ENCODE results near the gene TNFAIP3. TPM values are rescaled to one million over a fixed set of nuclear protein-coding genes. Genes with fewer than 3 reads are reported as not detected.

The TNFAIP3 gene
- total RNA-seq, 2 donors from 2014 or later: 9.6 to 12.5 TPM

- DNase-seq (peak; percentile 69 to 91 (median 82)), ATAC-seq (peak; percentile 95)
- intact Hi-C loops (cut with DNase I): no loop called here
- TF ChIP-seq CTCF (IDR thresholded peaks at IDR 0.05) (no peak), POLR2A (IDR thresholded peaks at IDR 0.05) (peak in 1 of 3 donors; percentile 13)
- H3K4me3 ChIP-seq: no peak overlapping the region
- H3K36me3 ChIP-seq (replicated peaks in 1 of 2; ENCODE audit: insufficient read depth in 1 of 2, low read depth in 2 of 2): peaks cover 12 to 18% of the 10 kb centered on the region in 2 donors
- H3K4me1 ChIP-seq: peaks cover 58% of the 10 kb centered on the region
- no peaks in the 10 kb centered on the region for H3K27me3 ChIP-seq
- peak overlapping the region in 3 of 4 donors; percentile 28 to 75 (median 31) for H3K27ac ChIP-seq
- 4 to 7% methylated on average over 7 of the region's 7 CpGs for WGBS, 2 donors
- no peaks in the 10 kb centered on the region for H3K9me3 ChIP-seq
Observed at GRCh38 chr6:137873273-137873762, 6.3 kb downstream of the TNFAIP3 start.

GRCh38 chr6:137874204-137875057 is 7.4 kb downstream of the TNFAIP3 start:
- TF ChIP-seq CTCF (IDR thresholded peaks at IDR 0.05): no peak
- Histone ChIP-seq H3K27ac (peak overlapping the region in 1 of 4 donors; percentile 75), H3K4me3 (no peak overlapping the region), H3K9me3 (no peaks in the 10 kb centered on the region), H3K36me3 (replicated peaks in 1 of 2; ENCODE audit: insufficient read depth in 1 of 2, low read depth in 2 of 2) (peaks cover 22 to 27% of the 10 kb centered on the region in 2 donors), H3K27me3 (no peaks in the 10 kb centered on the region), H3K4me1 (peaks cover 48% of the 10 kb centered on the region)
- ATAC-seq: no peak
- 78 to 92% methylated on average over 11 of the region's 11 CpGs for whole genome bisulfite sequencing, 2 donors
- DNase-seq: no peak
- intact Hi-C loops (cut with DNase I): no loop called here

- H3K4me3 ChIP-seq: no peak overlapping the region
- WGBS, 2 donors: 87 to 90% methylated on average over 6 of the region's 6 CpGs
- H3K9me3 ChIP-seq: no peaks in the 10 kb centered on the region
- H3K27me3 ChIP-seq: no peaks in the 10 kb centered on the region
- no peak for ATAC-seq
- H3K27ac ChIP-seq: no peak overlapping the region
- peaks cover 41% of the 10 kb centered on the region for H3K4me1 ChIP-seq
- TF ChIP-seq CTCF (IDR thresholded peaks at IDR 0.05) (no peak), POLR2A (IDR thresholded peaks at IDR 0.05) (no peak)
- H3K36me3 ChIP-seq (replicated peaks in 1 of 2; ENCODE audit: insufficient read depth in 1 of 2, low read depth in 2 of 2): peaks cover 29 to 33% of the 10 kb centered on the region in 2 donors
- intact Hi-C loops (cut with DNase I): no loop called here
- DNase-seq: no peak
Observed at GRCh38 chr6:137875058-137875520, 8.0 kb downstream of the TNFAIP3 start.

GRCh38 chr6:137875606-137876005 is 8.5 kb downstream of the TNFAIP3 start:
- Histone ChIP-seq H3K4me1 (peaks cover 36% of the 10 kb centered on the region), H3K27me3 (no peaks in the 10 kb centered on the region), H3K36me3 (replicated peaks in 1 of 2; ENCODE audit: insufficient read depth in 1 of 2, low read depth in 2 of 2) (peaks cover 34 to 35% of the 10 kb centered on the region in 2 donors), H3K9me3 (no peaks in the 10 kb centered on the region), H3K4me3 (no peak overlapping the region), H3K27ac (no peak overlapping the region)
- TF ChIP-seq POLR2A (IDR thresholded peaks at IDR 0.05) (no peak), CTCF (IDR thresholded peaks at IDR 0.05) (no peak)
- ATAC-seq: no peak
- intact Hi-C loops (cut with DNase I): no loop called here
- WGBS, 2 donors: 88 to 89% methylated on average over 3 of the region's 3 CpGs
- no peak for DNase-seq
